ENCODE data around the gene DNASE1L3.
A peak's percentile ranks its signal among the peaks of the same experiment; 100 is the strongest.
"Not testable (repeated sequence)": the region's sequence is repeated elsewhere in the genome, so short reads cannot be mapped to it uniquely, and the experiment has no call there.

DNASE1L3 gene

DNA sequence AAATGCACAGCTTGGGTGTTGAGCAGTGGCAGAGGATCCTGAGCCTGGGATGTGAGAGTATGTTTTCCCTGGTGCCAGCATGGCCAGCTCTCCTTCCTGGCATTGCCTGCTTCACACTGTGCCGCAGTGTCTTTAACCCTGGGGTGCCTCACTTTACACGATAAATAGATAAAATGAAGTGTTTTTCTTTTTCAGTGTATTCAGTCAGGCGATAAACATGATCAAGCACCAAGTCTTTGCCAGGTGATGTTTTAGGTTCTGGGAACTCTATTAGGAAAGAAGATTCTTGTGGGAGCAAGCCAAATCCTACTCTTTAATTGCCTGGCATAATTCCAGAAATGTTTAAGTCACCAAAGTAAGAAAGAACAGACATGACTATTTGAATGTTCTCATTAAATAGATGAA is 40.9 kb upstream of the DNASE1L3 start:
- TF ChIP-seq, protein P1, sequence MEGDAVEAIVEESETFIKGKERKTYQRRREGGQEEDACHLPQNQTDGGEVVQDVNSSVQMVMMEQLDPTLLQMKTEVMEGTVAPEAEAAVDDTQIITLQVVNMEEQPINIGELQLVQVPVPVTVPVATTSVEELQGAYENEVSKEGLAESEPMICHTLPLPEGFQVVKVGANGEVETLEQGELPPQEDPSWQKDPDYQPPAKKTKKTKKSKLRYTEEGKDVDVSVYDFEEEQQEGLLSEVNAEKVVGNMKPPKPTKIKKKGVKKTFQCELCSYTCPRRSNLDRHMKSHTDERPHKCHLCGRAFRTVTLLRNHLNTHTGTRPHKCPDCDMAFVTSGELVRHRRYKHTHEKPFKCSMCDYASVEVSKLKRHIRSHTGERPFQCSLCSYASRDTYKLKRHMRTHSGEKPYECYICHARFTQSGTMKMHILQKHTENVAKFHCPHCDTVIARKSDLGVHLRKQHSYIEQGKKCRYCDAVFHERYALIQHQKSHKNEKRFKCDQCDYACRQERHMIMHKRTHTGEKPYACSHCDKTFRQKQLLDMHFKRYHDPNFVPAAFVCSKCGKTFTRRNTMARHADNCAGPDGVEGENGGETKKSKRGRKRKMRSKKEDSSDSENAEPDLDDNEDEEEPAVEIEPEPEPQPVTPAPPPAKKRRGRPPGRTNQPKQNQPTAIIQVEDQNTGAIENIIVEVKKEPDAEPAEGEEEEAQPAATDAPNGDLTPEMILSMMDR (IDR thresholded peaks at IDR 0.05; ENCODE audit: low read length, missing control alignments) = no peak
- no peak overlapping the region for H3K4me3 ChIP-seq (replicated peaks; ENCODE audit: low read depth, low read length)
- no peak for DNase-seq (ENCODE audit: low read depth)

DNA sequence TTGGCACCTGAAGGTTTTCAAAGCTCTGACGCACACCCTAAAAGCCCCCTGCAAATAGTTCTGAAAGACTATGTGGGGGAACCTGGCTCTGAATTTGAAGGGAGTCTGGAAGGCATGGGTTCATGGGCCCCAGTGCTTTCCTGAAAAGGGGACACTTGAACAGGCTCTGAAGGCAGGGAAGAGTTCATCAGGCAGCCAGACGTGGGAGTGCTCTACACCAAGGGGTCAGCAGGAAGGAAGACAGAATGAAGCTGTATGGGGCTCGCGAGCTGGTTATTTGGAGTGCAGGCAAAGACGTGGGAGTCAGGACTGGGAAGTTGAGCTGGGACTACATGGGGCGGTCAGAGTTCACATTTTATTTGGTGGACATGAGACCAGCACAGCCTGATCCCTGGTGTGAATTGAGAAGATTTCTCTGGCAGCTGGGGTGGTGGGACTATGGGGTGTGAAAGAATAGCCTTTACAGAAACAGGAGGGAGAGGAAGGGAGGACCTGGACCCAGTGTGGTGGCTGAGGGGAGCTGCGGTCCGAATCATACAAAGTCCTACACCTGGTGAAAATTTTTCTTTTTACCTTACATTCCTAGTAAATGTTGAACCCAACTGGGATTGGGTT is 39.4 kb upstream of the DNASE1L3 start:
- TF ChIP-seq, protein P1 (IDR thresholded peaks at IDR 0.05; ENCODE audit: low read length, missing control alignments) = no peak
- H3K4me3 ChIP-seq (replicated peaks; ENCODE audit: low read depth, low read length) = no peak overlapping the region
- DNase-seq (ENCODE audit: low read depth) = peak; percentile 50

DNA sequence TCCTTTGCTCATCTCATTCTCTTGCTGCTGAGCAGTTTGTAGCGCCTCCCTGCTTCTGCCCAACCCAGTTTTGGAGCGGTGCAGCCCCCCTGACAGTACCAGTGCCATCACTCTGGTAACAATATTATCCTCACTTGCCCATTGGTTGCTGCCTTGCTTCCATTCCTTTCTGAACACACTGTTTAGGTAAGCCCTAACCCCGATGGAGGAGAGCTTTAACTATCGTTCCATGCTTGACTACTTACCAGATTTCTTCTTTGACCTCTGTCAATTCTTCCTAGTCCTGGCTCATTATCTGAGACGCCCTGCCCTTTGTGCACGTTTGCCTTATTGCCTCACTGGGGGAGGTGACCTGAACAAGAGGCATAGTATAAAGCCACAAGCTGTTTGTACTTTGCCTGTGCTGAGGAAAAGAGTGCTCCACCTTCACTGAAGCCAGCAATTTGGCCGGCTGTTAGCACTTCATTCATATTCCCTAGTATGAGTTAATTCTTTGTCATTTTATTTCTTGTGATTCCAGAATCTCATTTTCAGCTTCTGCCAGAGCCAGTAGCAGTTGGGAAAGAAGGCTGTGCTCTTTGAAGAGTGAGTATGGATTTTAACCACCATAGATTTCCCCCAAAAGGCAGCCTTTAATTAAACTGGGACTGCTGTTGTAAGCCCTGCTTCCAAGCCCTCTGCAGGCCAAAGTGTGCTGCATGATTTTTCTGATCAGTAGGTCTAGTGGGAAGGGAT is 38.8 kb upstream of the DNASE1L3 start:
- H3K4me3 ChIP-seq (replicated peaks; ENCODE audit: low read depth, low read length) = no peak overlapping the region
- TF ChIP-seq, protein P1 (IDR thresholded peaks at IDR 0.05; ENCODE audit: low read length, missing control alignments) = peak; percentile 39
- peak; percentile 30 for DNase-seq (ENCODE audit: low read depth)

DNA sequence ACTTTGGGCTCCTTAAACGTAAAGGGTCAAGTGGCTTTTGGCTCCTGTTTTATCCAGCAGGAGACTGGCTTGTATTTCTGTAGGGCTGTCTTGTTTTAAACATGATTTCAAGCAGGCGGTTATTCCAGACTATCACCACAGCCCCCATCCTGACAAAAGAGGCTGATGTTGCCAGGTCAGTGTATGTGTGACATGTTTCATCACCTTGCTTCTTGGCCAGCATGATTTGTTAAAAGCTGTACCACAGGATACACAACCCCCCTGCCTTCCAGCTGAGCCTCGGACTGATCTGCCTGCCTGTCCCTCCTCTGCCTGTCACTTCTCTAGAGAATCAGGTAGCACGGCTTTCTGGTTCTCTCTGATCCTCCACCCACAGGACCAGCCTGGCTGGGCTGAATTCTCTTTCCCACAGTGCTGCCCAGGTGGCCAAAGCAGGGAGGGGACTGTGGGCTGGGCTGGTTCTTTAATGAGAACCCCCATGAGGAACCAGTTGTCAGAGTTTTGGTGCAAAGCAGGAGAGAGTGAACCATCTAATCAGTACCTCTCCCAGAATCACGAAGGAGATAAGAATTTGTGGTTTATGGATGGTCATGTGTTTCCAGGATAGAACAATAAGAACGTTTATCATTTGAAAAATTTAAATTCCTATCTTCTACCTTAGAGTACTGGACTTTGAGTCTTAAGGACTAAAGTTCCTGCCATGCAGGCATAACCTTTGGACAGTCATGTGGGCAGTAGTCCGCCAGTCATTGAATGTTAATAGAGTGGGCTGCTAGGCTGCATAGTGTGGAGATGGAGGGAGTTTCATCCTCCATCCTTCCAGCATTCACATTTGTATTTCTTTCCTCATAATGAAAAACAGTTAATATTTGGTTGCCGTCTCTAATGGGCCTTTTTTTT is 35.6 kb upstream of the DNASE1L3 start:
- no peak for DNase-seq (ENCODE audit: low read depth)
- TF ChIP-seq, protein P1 (IDR thresholded peaks at IDR 0.05; ENCODE audit: low read length, missing control alignments) = no peak
- H3K4me3 ChIP-seq (replicated peaks; ENCODE audit: low read depth, low read length) = no peak overlapping the region

DNA sequence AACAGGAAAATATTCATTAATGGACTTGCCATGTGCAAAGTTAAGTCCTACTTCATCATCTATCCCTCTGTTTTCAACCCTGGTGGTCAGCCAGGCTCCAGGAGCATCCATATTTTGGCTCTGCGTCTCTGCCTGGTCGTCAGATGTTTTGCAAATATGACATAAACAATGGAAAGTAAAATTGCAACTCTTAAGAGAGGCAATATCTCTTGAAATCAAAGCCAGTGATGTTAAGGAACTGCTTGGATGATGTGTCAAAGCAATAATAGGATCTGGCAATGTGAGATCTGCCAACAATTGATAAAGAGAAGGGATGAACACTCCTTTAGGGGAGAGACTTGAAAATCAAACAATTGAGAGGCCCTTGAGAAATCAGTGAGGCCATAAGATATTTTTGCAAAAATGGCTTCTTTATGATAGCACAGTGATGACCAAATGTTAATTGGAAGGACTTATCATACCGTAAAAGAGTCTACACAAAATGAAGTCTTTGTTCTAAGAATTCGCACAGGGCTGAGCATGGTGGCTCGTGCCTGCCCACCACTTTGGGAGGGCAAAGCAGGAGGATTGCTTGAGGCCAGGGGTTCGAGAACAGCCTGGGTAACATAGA is 33.3 kb upstream of the DNASE1L3 start:
- TF ChIP-seq, protein P1 (IDR thresholded peaks at IDR 0.05; ENCODE audit: low read length, missing control alignments) = no peak
- no peak overlapping the region for H3K4me3 ChIP-seq (replicated peaks; ENCODE audit: low read depth, low read length)

DNA sequence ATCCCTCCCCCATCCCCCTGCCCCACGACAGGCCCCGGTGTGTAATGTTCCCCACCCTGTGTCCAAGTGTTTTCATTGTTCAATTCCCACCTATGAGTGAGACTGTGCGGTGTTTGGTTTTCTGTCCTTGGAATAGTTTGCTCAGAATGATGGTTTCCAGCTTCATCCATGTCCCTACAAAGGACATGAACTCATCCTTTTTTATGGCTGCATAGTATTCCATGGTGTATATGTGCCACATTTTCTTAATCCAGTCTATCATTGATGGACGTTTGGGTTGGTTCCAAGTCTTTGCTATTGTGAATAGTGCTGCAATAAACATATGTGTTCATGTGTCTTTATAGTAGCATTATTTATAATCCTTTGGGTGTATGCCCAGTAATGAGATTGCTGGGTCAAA is 32.1 kb upstream of the DNASE1L3 start:
- not testable (repeated sequence) for DNase-seq (ENCODE audit: low read depth); H3K4me3 ChIP-seq (replicated peaks; ENCODE audit: low read depth, low read length)

More for the DNA sequence above, 33.3 kb upstream of the DNASE1L3 start:
- DNase-seq (ENCODE audit: low read depth) = no peak

DNA sequence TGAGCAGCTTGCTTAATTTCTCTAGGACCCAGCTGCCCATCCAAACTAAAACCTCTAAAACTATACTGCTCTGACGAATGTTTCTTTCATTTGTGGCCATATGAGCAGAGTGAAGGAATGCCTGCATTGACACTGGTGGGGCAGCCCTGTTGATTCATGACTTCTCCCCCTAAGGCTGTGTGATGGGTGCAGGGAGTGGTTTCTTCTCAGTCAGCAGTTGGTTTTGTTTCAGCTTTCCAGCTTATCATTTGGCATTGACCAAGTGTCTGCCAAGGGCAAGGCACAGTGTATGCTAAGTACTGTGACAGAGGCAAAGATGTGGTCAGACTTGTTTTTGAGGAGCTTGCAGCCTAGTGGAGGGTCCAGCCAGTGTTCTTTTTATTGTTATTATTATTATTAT is 31.6 kb upstream of the DNASE1L3 start:
- TF ChIP-seq, protein P1 (IDR thresholded peaks at IDR 0.05; ENCODE audit: low read length, missing control alignments) = no peak
- no peak for DNase-seq (ENCODE audit: low read depth)
- no peak overlapping the region for H3K4me3 ChIP-seq (replicated peaks; ENCODE audit: low read depth, low read length)

Data from fibroblast of pulmonary artery (primary cell).